Rectal smooth muscle tissue (tissue), 1 donor: ENCODE measurements around the gene PIH1D1.

Experiments
- H3K27ac ChIP-seq: one replicate; pipeline ENCODE4 v1.7.0; 2013; ENCODE audit warnings: low read depth, low read length, inconsistent platforms
- H3K27me3 ChIP-seq: one replicate; pipeline ENCODE4 v1.7.0; 2013; ENCODE audit warnings: low read length; ENCODE audit not compliant: control insufficient read depth, insufficient read depth
- H3K36me3 ChIP-seq: one replicate; pipeline ENCODE4 v1.7.0; 2013; ENCODE audit warnings: low read length; ENCODE audit not compliant: control insufficient read depth, insufficient read depth
- H3K4me1 ChIP-seq: one replicate; pipeline ENCODE4 v1.7.0; 2013; ENCODE audit warnings: low read length; ENCODE audit not compliant: control insufficient read depth, insufficient read depth
- H3K4me3 ChIP-seq: one replicate; pipeline ENCODE4 v1.7.0; 2013; ENCODE audit warnings: low read length
- H3K9ac ChIP-seq: one replicate; pipeline ENCODE4 v1.7.0; 2013; ENCODE audit warnings: low read length

The PIH1D1 gene

DNA sequence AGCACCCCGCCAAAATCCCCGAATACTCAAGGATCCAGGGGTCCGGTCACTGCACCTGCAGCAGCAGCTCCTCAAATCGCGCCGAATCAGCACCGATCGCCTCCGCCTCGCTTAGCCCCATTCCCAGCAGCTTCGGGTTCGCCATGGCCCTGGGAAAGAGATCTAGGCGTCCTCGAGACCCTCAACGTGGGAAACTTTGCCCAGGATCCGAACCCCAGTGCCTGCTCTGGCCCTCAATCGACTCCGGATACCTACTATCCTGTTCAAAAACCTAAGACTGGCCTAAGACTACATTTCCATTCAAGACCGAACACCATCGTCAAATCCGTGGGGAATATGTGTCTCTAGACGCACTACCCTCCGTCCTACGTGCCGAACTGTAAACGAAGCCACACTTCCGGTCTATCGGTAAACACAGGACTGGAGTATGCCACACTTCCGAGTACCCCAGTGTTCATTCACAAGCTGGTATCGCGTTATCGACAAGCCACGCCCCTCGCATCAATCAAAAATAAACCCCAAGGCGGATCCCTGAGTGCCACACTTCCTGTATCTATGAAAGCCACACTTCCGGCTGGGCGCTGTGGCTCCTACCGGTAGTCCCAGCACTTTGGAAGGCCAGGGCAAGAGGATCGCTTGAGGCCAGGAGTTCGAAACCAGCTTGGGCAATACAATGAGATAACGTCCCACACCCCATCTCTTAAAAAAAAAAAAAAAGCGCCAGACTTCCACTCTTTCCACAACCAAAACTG lies at the start of gene PIH1D1:
Gene PIH1D1 (minus strand): TSS at position 385 of the 752 bp plus-strand sequence. CDS start 240 bp downstream, at position 145.
- Histone ChIP-seq H3K4me3 (peak within 1 kb of the TSS; percentile 81), H3K27ac (peak within 1 kb of the TSS; percentile 99), H3K4me1 (peaks cover 7% of the 10 kb centered on the region), H3K27me3 (no peaks in the 10 kb centered on the region), H3K36me3 (no peaks in the 10 kb centered on the region), H3K9ac (peak within 1 kb of the TSS; percentile 63)

DNA sequence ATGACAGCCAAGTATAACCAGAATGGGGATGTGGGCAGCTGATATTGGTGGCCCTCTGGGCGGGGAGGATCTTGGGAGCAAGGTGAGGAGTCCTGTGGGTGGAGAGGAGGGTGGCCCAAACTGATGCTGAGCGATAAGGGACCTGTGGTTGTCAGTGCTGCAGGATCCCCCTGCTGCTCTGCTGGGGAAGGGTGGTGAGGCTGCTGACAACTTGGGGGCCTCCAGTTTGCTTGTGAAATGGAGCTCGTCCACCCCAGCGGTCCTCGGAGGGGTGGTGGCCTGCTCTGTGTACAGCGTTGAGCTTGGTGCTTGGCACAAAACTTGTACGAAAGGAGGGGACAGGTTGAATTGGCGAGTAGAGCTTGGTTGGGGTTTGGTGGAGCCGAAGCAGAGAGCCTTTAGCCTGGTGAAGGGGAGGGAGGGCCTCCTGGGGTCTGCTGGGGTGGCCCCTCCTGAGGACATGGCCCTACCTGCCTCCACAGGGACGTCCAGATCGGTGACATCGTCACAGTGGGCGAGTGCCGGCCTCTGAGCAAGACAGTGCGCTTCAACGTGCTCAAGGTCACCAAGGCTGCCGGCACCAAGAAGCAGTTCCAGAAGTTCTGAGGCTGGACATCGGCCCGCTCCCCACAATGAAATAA lies 47.5 kb upstream of the PIH1D1 start:
- no peak overlapping the region for H3K27ac ChIP-seq
- peaks cover 11% of the 10 kb centered on the region for H3K4me1 ChIP-seq
- H3K9ac ChIP-seq: peak overlapping the region; percentile 1
- peaks cover 12% of the 10 kb centered on the region for H3K36me3 ChIP-seq
- H3K27me3 ChIP-seq: no peaks in the 10 kb centered on the region
- H3K4me3 ChIP-seq: peak overlapping the region; percentile 25

DNA sequence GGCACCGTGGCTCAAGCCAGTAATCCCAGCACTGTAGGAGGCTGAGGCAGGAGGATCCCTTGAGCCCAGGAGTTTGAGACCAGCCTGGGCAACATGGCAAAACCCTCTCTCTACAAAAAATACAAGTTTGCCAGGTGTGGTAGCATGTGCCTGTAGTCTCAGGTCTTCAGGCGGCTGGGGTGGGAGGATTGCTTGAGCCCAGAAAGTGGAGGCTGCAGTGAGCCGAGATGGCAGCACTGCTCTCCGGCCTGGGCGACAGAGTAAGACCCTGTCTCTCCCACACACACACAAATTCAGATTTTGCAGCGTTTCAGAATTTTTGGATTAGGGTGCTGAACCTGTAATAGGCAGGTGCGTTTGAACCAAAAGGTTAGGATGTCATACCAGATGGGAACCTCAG lies 46.9 kb upstream of the PIH1D1 start:
- Histone ChIP-seq H3K4me1 (peaks cover 11% of the 10 kb centered on the region), H3K9ac (no peak overlapping the region), H3K4me3 (no peak overlapping the region), H3K36me3 (peaks cover 12% of the 10 kb centered on the region), H3K27me3 (no peaks in the 10 kb centered on the region), H3K27ac (no peak overlapping the region)

DNA sequence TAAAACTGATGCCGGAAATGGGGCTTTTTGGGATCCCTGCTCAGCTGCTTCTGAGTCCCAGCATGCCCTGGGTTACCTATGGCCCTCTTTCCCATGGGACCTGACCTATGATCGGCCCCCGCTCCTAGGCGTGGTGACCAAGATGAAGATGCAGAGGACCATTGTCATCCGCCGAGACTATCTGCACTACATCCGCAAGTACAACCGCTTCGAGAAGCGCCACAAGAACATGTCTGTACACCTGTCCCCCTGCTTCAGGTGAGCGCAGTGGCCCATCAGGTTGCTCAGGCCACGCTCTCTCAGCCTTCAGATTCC lies 46.1 kb upstream of the PIH1D1 start:
- H3K9ac ChIP-seq: no peak overlapping the region
- peaks cover 11% of the 10 kb centered on the region for H3K4me1 ChIP-seq
- H3K27ac ChIP-seq: no peak overlapping the region
- H3K4me3 ChIP-seq: peak overlapping the region; percentile 95
- peaks cover 15% of the 10 kb centered on the region for H3K36me3 ChIP-seq
- H3K27me3 ChIP-seq: no peaks in the 10 kb centered on the region

DNA sequence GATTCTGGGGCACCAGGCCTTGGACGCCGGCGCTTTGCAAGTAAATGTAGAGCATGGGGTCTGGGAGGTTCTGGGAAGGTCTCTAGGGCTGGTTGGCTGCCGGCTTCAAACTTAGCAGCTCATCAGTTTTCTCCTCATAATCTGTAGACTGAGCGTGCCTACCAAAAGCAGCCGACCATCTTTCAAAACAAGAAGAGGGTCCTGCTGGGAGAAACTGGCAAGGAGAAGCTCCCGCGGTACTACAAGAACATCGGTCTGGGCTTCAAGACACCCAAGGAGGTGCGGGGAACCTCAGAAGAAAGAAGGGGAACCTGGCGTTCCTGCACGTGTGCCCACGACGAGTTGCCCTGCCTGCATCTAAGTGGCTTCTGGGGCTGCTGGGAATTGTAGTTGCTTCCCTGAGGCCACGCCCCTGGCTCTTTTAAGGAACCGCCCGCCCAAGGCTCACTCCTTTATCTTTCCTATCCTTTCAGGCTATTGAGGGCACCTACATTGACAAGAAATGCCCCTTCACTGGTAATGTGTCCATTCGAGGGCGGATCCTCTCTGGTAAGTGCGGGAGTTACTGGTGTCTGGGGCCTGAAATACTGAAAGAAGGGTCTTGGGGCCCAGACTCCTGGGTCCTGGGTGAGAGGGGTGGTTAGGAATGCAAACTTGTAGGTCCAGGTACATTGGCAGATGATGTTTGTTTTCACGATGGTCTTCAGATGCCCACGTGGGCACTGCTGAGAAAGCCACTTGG lies 45.6 kb upstream of the PIH1D1 start:
- peaks cover 11% of the 10 kb centered on the region for H3K4me1 ChIP-seq
- peak overlapping the region; percentile 92 for H3K27ac ChIP-seq
- no peaks in the 10 kb centered on the region for H3K27me3 ChIP-seq
- H3K36me3 ChIP-seq: peaks cover 20% of the 10 kb centered on the region
- peak overlapping the region; percentile 58 for H3K9ac ChIP-seq
- H3K4me3 ChIP-seq: peak overlapping the region; percentile 95

DNA sequence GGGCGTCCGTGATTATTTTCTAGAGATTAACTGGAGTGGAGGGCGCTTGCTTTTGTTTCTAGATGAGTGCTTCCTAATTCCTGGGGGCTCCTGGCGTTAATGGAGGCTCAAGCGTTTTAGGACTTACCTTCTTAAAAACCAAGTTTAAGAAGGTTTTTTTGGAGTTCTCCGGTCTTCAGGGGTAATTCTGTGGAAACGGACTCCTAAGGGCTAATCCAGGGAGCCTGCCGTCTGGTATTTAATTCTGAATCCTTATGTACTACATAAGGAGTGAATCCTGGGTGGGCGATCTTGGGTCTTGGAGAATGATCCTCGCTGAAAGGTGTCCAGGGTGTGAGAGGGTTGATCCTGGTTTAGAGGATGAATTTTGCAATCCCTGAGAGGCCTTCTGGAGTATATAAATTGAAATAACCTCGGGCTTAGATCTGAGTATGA lies 45.0 kb upstream of the PIH1D1 start:
- Histone ChIP-seq H3K36me3 (peaks cover 25% of the 10 kb centered on the region), H3K4me1 (peaks cover 11% of the 10 kb centered on the region), H3K27ac (peak overlapping the region; percentile 92), H3K4me3 (peak overlapping the region; percentile 95), H3K27me3 (no peaks in the 10 kb centered on the region), H3K9ac (peak overlapping the region; percentile 58)

DNA sequence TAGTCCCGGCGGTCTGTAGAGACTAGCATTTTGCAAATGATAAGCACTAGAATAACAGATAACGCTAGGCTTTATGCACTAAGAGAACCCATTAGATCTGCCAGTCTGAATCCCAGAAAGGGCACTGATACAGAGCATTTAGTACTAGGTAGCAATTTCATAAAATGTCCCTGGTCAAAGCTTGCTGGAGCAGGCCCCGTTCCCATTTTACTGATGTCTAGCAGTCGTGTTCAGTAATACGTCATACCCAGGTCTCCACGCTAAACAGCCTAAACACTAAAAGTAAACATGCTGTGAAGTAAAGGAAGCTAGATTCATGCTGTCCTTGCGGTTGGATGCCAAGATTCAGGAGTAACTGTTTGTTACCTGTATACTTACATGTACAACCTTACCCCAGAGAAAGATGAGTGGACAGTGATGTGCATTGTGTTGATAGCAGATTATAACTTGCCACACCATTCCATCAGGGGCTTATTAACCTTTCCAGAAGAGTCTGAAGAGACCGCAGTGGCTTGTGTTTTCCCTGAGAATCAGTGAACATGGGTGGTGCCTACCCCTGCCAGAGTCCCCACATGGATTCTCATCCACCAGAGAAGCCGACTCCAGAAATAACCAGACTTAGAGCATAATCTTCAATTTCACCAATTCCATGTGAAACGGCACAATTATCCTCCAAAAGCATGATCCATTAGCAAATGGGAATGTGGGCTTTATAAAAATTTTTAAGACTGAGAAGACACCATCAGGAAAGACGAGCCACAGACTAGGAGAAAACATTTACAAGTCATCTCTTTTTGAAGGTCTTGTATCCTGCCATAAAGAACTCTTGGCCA lies 41.2 kb upstream of the PIH1D1 start:
- H3K27me3 ChIP-seq: no peaks in the 10 kb centered on the region
- H3K27ac ChIP-seq: no peak overlapping the region
- H3K9ac ChIP-seq: no peak overlapping the region
- peaks cover 26% of the 10 kb centered on the region for H3K4me1 ChIP-seq
- H3K36me3 ChIP-seq: peaks cover 33% of the 10 kb centered on the region
- H3K4me3 ChIP-seq: no peak overlapping the region

DNA sequence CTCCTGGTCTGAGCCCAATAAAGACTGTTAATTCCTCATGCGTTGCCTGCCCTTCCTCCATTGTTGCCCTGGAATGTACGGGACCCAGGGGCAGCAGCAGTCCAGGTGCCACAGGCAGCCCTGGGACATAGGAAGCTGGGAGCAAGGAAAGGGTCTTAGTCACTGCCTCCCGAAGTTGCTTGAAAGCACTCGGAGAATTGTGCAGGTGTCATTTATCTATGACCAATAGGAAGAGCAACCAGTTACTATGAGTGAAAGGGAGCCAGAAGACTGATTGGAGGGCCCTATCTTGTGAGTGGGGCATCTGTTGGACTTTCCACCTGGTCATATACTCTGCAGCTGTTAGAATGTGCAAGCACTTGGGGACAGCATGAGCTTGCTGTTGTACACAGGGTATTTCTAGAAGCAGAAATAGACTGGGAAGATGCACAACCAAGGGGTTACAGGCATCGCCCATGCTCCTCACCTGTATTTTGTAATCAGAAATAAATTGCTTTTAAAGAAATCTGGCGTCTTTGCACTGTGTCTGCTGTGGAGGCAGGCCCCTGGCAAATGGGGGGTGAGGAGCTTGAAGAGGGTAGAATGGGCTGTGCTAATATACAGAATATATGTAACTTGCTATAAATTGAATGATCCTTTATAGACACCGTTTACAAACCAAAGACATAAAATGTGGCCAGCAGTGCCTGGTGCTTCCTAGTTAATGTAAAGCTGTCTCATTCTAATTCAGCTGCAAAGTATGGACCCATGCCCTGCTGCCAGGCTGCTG lies 40.4 kb upstream of the PIH1D1 start:
- Histone ChIP-seq H3K4me1 (peaks cover 18% of the 10 kb centered on the region), H3K9ac (no peak overlapping the region), H3K27me3 (no peaks in the 10 kb centered on the region), H3K36me3 (peaks cover 33% of the 10 kb centered on the region), H3K27ac (no peak overlapping the region), H3K4me3 (no peak overlapping the region)

DNA sequence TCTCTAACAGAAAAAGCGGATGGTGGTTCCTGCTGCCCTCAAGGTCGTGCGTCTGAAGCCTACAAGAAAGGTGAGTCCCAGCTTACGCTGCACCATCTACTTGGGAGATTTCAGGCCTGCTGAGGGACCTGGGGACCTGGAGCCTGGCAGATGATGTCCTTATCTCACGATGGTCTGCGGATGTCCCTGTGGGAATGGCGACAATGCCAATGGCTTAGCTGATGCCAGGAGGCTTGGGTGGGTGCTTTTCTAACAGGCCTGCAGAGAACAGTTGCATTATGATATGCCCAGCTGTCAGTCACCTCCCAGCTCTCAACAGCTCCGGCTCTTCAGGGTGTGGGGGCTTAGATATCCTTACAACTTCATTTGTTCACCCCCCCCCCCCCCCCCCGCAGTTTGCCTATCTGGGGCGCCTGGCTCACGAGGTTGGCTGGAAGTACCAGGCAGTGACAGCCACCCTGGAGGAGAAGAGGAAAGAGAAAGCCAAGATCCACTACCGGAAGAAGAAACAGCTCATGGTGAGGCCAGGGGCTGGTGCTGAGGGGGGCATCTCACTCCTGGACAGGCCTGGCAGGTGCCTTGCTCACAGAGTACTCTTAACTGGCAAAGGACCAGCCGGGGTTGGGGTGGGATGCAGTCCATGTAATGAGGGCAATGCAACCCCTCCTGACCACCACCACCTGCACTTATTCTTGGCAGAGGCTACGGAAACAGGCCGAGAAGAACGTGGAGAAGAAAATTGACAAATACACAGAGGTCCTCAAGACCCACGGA lies 39.6 kb upstream of the PIH1D1 start:
- no peak overlapping the region for H3K4me3 ChIP-seq
- H3K4me1 ChIP-seq: peaks cover 15% of the 10 kb centered on the region
- H3K9ac ChIP-seq: peak overlapping the region; percentile 36
- H3K36me3 ChIP-seq: peaks cover 33% of the 10 kb centered on the region
- H3K27me3 ChIP-seq: no peaks in the 10 kb centered on the region
- no peak overlapping the region for H3K27ac ChIP-seq

DNA sequence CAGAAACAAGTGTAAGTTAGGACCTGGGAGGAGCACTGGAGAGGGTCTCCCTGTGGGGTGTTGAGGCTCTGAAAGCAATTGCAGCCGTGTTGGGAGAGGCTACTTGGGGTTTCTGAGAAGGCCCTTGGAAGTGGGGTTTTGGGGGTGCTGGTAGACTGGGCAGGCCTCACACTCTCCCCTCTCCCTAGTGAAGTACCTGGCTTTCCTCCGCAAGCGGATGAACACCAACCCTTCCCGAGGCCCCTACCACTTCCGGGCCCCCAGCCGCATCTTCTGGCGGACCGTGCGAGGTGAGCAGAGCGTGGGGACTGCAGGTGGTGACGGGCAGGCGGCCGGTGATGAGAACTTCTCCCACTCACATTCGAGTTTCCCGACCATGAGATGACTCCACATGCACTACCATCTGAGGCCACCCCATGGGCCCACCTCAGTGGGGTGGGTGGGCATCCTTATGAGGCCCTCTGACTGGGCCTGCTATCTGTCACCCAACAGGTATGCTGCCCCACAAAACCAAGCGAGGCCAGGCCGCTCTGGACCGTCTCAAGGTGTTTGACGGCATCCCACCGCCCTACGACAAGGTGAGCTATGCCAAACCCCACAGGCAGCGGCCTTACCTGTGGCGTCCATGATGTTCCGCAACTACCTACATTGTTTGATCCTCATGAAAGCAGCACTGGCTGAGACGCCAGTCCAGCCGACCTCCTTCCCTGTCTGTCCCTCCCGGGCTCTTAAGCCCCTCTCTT lies 38.8 kb upstream of the PIH1D1 start:
- no peak overlapping the region for H3K4me3 ChIP-seq
- H3K36me3 ChIP-seq: peaks cover 33% of the 10 kb centered on the region

More for the DNA sequence above, 38.8 kb upstream of the PIH1D1 start:
- Histone ChIP-seq H3K27me3 (no peaks in the 10 kb centered on the region), H3K9ac (peak overlapping the region; percentile 36), H3K4me1 (peaks cover 15% of the 10 kb centered on the region), H3K27ac (no peak overlapping the region)
